HG03097 (cell line): Measurements from ENCODE around the gene PBX3.
"Not testable (repeated sequence)": the region's sequence is repeated elsewhere in the genome, so short reads cannot be mapped to it uniquely, and the experiment has no call there.

Experiments used
- ATAC-seq: cut with Tn5 transposase; IDR thresholded peaks from one replicate; pipeline ENCODE4 v1.9.1; 2021; ENCODE audit not compliant: unreplicated experiment, low FRiP score

PBX3 gene

GRCh38 chr9:125772740-125773139, 25.6 kb downstream of the PBX3 start:
- no peak for ATAC-seq

- no peak for ATAC-seq
Measured at GRCh38 chr9:125774106-125774505, 26.9 kb downstream of the PBX3 start.

DNA sequence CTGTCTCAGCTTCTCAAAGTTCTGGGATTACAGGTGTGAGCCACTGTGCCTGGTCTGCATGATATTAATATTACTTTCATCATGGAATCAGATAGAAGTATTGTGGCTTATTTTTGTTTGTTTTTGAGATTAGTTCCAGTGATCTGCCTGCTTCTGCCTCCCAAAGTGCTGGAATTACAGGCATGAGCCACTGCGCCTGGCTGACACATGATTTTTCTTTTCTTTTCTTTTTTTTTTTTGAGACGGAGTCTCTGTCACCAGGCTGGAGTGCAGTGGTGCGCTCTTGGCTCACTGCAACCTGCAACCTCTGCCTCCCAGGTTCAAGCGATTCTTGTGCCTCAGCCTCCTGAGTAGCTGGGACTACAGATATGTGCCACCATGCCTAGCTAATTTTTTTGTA, 29.6 kb downstream of the PBX3 start:
- not testable (repeated sequence) for ATAC-seq

- ATAC-seq: not testable (repeated sequence)
Measured at GRCh38 chr9:125778538-125779219, 31.5 kb downstream of the PBX3 start.

DNA sequence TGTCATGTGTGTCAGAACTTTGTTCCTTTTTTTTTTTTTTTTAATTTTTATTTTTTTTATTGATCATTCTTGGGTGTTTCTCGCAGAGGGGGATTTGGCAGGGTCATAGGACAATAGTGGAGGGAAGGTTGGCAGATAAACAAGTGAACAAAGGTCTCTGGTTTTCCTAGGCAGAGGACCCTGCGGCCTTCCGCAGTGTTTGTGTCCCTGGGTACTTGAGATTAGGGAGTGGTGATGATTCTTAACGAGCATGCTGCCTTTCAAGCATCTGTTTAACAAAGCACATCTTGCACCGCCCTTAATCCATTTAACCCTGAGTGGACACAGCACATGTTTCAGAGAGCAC, 32.0 kb downstream of the PBX3 start:
- not testable (repeated sequence) for ATAC-seq

- ATAC-seq: no peak
Measured at GRCh38 chr9:125782718-125783117, 35.5 kb downstream of the PBX3 start.

DNA sequence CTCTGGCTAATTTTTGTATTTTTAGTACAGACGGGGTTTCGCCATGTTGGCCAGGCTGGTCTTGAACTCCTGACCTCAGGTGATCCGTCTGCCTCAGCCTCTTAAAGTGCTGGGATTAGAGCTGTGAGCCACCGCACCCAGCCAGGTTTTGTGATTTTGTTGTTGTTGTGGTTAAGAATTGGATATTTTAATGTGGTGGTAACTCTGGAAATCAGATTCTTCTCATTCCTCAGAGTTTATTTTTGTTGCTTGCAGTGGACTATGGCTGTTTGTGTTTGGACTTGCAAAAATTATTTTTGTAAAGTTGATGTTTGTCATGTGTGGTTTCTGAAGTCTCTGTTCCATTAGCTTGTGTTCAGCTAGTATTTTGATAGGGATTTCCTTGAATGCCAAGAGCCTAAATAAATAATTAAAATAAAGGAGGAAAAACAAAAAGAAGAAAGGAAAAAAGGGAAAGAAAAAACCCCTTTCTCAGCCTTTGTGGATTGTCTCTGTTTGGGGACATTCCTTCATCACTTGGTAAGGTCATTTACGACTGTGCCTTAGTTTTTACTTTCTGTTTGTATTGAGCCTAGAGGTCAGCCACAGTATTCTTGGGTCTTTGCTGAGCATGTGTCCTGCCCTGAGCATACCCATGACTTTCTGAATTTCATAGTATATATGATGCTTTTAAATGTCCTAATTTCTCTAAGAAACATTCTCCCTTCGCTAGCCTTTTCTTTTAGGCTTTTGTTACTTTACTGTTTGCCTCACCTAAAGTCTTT, 37.3 kb downstream of the PBX3 start:
- no peak for ATAC-seq

DNA sequence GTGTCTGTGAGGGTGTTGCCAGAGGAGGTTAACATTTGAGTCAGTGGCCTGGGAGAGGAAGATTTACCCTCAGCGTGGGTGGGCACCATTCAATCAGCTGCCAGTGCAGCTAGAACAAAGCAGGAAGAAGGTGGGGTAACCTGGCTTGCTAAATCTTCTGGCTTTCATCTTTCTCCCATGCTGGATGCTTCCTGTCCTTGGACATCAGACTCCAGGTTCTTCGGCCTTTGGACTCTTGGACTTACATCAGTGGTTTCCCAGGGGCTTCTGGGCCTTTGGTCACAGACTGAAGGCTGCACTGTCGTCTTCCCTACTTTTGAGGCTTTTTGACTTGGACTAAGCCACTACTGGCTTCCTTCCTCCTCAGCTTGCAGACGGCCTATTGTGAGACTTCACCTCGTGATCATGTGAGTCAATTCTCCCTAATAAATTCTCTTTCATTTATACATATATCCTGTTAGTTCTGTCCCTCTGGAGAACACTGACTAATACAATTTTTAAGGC, 38.1 kb downstream of the PBX3 start:
- no peak for ATAC-seq

- no peak for ATAC-seq
Measured at GRCh38 chr9:125787715-125788114, 40.5 kb downstream of the PBX3 start.

- no peak for ATAC-seq
Measured at GRCh38 chr9:125789196-125789595, 42.0 kb downstream of the PBX3 start.

DNA sequence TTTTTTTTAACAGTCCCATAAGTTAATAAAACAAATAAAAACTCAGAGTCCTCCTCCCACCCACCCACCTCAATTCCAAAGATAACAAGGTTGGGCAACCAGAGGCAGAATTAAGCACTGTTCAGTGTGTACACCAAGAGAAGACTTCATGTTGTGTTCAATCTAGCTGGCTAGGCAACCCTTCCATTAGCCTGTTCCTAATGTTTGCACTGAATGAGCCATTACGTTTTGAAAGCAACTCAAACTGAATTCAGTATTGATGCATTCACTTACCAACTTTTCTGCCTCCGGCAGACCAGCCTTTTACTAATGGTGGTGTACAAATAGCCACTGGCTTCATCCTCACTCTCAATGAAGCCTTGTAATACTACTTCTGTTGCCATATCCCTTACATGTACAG, 47.5 kb downstream of the PBX3 start:
- no peak for ATAC-seq

DNA sequence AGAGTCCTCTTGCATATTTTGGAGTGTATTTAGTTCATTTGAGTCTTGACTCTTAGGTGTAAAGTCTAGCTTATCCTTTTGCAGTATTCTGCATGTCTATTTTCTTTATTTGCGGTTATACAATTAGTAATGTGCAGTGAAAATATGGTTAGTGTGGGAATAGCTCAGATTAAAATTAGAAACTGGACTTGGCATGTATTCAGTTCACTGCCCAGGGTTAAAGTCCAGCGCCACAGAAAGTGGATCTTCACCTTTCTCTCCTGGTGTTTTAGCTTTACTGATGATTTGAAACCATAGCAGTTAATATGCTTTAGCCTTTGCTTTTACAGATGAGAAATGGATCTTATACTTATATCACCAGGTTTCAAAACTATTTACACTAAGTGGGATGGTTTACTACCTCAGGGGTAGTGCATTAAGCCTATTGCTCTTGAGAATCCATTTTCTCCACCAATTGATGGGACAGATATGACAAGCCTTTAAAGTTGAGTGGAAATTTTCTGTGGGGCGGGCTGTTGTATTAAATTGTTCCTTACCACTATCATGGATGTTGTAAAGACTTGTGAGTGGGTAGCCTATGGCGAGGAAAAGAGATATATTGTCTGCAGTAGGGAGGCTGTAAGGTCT, 48.9 kb downstream of the PBX3 start:
- no peak for ATAC-seq

- no peak for ATAC-seq
Measured at GRCh38 chr9:125797930-125798329, 50.8 kb downstream of the PBX3 start.

DNA sequence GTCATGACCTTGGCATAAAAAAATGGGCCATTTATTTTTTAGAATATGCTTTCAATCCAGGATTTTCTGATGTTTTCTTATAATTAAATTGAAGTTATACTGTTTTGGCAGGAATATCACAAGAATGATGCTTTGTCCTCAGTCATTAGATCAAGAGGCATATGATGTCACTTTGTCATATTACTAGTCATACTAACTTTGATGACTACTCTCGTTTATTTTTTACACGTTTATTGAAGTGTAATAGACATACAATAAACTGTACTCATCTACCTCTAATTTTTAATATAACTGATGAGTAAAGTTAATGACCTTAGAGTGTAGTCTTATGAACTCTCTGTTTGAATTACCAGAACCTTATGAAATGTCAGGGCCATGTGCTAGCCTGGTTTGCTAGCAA, 56.4 kb downstream of the PBX3 start:
- ATAC-seq: no peak

GRCh38 chr9:125805057-125805456, 57.9 kb downstream of the PBX3 start:
- ATAC-seq: no peak

DNA sequence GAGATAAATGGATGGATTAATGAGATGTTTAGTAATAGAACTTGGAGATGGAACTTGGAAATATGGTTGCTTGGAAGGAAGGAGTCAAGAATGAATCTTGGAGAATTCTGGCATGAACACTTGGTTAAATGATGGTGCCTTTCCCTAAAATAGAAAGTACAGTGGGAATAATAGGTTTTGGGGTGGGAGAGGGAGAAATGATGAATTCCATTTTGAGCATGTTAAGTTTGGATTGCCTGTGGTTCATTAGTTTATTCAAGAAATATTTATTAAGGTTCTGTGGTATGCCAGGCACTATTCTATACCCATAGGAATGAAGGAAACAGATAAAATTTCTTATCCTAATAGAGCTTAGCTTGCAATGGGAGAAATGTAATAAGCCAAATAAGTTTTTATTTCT, 58.4 kb downstream of the PBX3 start:
- ATAC-seq: no peak

DNA sequence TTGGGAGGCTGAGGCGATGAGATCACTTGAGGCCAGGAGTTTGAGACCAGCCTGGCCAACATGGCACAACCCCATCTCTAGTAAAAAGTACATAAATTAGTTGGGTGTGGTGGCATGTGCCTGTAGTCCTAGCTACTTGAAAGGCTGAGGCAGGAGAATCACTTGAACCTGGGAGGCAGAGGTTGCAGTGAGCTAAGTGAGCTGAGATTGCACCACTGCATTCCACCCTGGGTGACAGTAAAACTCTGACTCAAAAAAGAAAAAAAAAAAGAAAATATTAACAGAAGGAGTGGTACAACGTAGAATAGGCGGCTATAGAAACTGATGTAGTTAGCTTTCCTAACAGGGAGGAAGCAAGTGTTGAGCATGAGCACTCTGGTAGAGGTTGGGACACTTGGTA, 59.9 kb downstream of the PBX3 start:
- no peak for ATAC-seq

DNA sequence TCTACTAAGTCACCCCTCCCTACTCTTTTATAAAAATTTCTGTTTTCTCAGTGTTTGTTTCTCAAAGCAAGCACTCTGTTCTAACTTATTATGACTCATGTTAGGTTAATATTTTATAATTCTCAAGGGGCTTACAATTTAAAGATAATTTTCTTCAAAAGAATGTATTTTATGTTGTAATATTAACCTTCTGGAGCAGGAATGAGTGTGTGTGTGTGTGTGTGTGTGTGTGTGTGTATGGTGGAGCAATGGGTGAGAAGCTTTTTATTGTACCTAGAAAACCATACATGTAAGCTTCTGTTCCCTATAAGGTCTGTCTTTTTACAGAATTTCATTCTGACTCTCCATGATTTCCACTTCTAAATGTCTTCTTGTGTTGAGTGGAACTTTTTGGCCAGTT, 63.0 kb downstream of the PBX3 start:
- ATAC-seq: no peak

DNA sequence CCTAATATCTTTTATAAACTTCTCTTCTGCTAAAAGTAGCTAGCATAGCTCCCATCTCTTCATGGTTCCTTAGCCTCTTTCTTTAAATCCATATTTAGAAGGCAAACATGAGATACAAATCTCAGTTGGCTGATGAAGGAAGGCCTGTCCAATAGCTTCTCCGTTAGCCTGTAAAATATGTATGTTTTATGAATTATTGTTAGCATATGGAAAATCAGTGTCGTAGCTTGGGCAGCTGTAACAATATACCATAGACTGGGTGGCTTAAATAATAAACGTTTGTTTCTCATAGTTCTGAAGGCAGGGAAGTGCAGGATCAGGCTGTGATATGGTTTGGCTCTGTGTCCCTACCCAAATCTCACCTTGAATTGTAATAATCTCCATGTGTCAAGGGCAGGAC, 63.8 kb downstream of the PBX3 start:
- ATAC-seq: no peak

DNA sequence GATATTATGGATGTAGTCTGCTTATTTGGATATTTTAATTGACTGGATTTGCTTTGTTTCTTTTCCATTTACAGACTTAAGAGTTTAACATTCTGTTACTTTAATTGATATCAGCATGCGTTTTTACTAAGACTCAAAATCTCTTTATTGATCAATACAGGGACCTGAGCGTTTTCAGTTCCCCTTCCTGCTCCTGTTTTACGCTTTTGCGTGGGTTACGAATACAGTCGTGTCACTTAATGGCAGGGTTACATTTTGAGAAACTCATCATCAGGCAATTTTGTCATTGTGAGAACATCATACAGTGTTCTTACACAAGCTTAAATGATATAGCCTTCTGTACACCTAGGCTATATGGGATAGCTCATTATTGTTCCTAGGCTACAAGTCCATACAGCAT, 65.2 kb downstream of the PBX3 start:
- no peak for ATAC-seq

- no peak for ATAC-seq
Measured at GRCh38 chr9:125815568-125815967, 68.4 kb downstream of the PBX3 start.

- ATAC-seq: no peak
Measured at GRCh38 chr9:125816321-125816720, 69.1 kb downstream of the PBX3 start.
